Fibroblast of lung (primary cell): ENCODE data around the gene EFCAB6. TPM values are rescaled to one million over a fixed set of nuclear protein-coding genes. Genes with fewer than 3 reads are reported as not detected.

Source experiments
- DNase-seq, 2 donors: peaks; one replicate each; pipeline versions ENCODE4 v3.0.0 to v3.0.0-alpha.2; 2010; ENCODE audit warnings: low read depth in 2 of 2
- H2AFZ ChIP-seq: 2 replicates; pipeline ENCODE4 v1.5.1; 2012; ENCODE audit warnings: low read length, control low read depth, inconsistent platforms
- H3K27ac ChIP-seq: 2 replicates; pipeline ENCODE4 v1.5.1; 2011; ENCODE audit warnings: low read length, control low read depth; ENCODE audit not compliant: insufficient read depth
- H3K27me3 ChIP-seq: 2 replicates; pipeline ENCODE4 v1.5.1; 2011; ENCODE audit warnings: mild to moderate bottlenecking, low read length; ENCODE audit not compliant: control insufficient read depth, insufficient read depth
- H3K36me3 ChIP-seq: 2 replicates; pipeline ENCODE4 v1.5.1; 2011; ENCODE audit warnings: low read length; ENCODE audit not compliant: control insufficient read depth, insufficient read depth
- H3K4me1 ChIP-seq: 2 replicates; pipeline ENCODE4 v1.5.1; 2011; ENCODE audit warnings: low read length; ENCODE audit not compliant: control insufficient read depth, insufficient read depth; ENCODE audit errors: extremely low read depth
- H3K4me2 ChIP-seq: 2 replicates; pipeline ENCODE4 v1.5.1; 2011; ENCODE audit warnings: low read length, control low read depth; ENCODE audit not compliant: insufficient read depth; ENCODE audit errors: extremely low read depth
- H3K4me3 ChIP-seq, 4 experiments: fragments of 200-600 bp in 1 of 4; sonication (generic) in 1 of 4; replicated peaks in 1 of 4; 2 replicates each; pipeline ENCODE4 v1.5.1; 2011 to 2016; ENCODE audit warnings: low read length in 4 of 4, low read depth in 3 of 4, mild to moderate bottlenecking in 3 of 4, control low read depth in 2 of 4, inconsistent platforms in 1 of 4, mixed read lengths in 1 of 4; ENCODE audit not compliant: insufficient read depth in 1 of 4; ENCODE audit errors: control extremely low read depth in 1 of 4
- H3K79me2 ChIP-seq: 2 replicates; pipeline ENCODE4 v1.5.1; 2012; ENCODE audit warnings: mild to moderate bottlenecking, low read length, inconsistent platforms; ENCODE audit not compliant: control insufficient read depth, insufficient read depth
- H3K9ac ChIP-seq: 2 replicates; pipeline ENCODE4 v1.5.1; 2011; ENCODE audit warnings: mild to moderate bottlenecking, low read length, control low read depth; ENCODE audit not compliant: insufficient read depth
- H3K9me3 ChIP-seq: 2 replicates; pipeline ENCODE4 v1.5.1; 2012; ENCODE audit warnings: low read depth, low read length; ENCODE audit not compliant: control insufficient read depth, insufficient read depth
- H4K20me1 ChIP-seq: 2 replicates; pipeline ENCODE4 v1.5.1; 2011; ENCODE audit warnings: low read length; ENCODE audit not compliant: control insufficient read depth, insufficient read depth; ENCODE audit errors: extremely low read depth
- CTCF ChIP-seq, 2 donors: IDR thresholded peaks in 1 of 2; conservative IDR thresholded peaks in 1 of 2; 1 replicate in 1 of 2; 2 replicates in 1 of 2; pipeline ENCODE4 v1.5.1; 2011 to 2012; ENCODE audit warnings: low read length in 2 of 2, control low read depth in 1 of 2, inconsistent platforms in 1 of 2, low read depth in 1 of 2, mild to moderate bottlenecking in 1 of 2
- EZH2 ChIP-seq: IDR thresholded peaks from 2 replicates; pipeline ENCODE4 v1.5.1; 2012; ENCODE audit warnings: low read length, control low read depth, mild to moderate bottlenecking; ENCODE audit errors: missing control alignments
- polyA plus RNA-seq, 2 donors: library from polyadenylated mRNA; depleted of rRNA in 1 of 2; stranded (reverse) in 1 of 2; unstranded in 1 of 2; fragments of >200 nt; gene quantifications; 2 replicates each; pipeline ENCODE4 v1.2.1, GENCODE V29; 2011 to 2012; ENCODE audit warnings: missing spikeins in 1 of 2
- total RNA-seq: library from RNA; depleted of rRNA; stranded (reverse); fragments of >200 nt; gene quantifications from 2 replicates; pipeline ENCODE4 v1.2.1, GENCODE V29; 2014

EFCAB6 gene
- total and polyA plus RNA-seq, 2 donors (not counting 1 experiment from before 2014, with no cell fraction given) = 1.0 to 1.5 TPM

- Histone ChIP-seq H3K27ac (no peak overlapping the region), H3K4me3 (no peak overlapping the region), H3K4me2 (no peak overlapping the region), H3K9me3 (no peaks in the 10 kb centered on the region), H3K79me2 (no peaks in the 10 kb centered on the region), H3K36me3 (no peaks in the 10 kb centered on the region), H3K4me1 (no peaks in the 10 kb centered on the region), H3K27me3 (no peaks in the 10 kb centered on the region), H2AFZ (no peak overlapping the region), H4K20me1 (no peaks in the 10 kb centered on the region), H3K9ac (no peak overlapping the region)
- no peak for DNase-seq
- TF ChIP-seq CTCF (conservative IDR thresholded peaks at IDR 0.05 in 1 of 2, IDR thresholded peaks at IDR 0.05 in 1 of 2; ENCODE audit: low read depth in 1 of 2, low read length in 2 of 2) (no peak), EZH2 (no peak)
Observed at GRCh38 chr22:43733138-43733537, 79.0 kb downstream of the EFCAB6 start.

- Histone ChIP-seq H3K4me1 (no peaks in the 10 kb centered on the region), H3K4me2 (no peak overlapping the region), H2AFZ (no peak overlapping the region), H3K79me2 (no peaks in the 10 kb centered on the region), H3K36me3 (no peaks in the 10 kb centered on the region), H3K27me3 (no peaks in the 10 kb centered on the region), H3K9me3 (no peaks in the 10 kb centered on the region), H3K27ac (no peak overlapping the region), H4K20me1 (no peaks in the 10 kb centered on the region), H3K9ac (no peak overlapping the region), H3K4me3 (no peak overlapping the region)
- DNase-seq = no peak
- TF ChIP-seq CTCF (conservative IDR thresholded peaks at IDR 0.05 in 1 of 2, IDR thresholded peaks at IDR 0.05 in 1 of 2; ENCODE audit: low read depth in 1 of 2, low read length in 2 of 2) = no peak
- TF ChIP-seq EZH2 = no peak
Observed at GRCh38 chr22:43731988-43732387, 80.1 kb downstream of the EFCAB6 start.

- Histone ChIP-seq H2AFZ (no peak overlapping the region), H3K4me2 (no peak overlapping the region), H3K36me3 (no peaks in the 10 kb centered on the region), H3K9ac (no peak overlapping the region), H3K4me3 (no peak overlapping the region), H3K79me2 (no peaks in the 10 kb centered on the region), H3K27ac (no peak overlapping the region), H3K9me3 (no peaks in the 10 kb centered on the region), H3K27me3 (no peaks in the 10 kb centered on the region), H4K20me1 (no peaks in the 10 kb centered on the region), H3K4me1 (no peaks in the 10 kb centered on the region)
- no peak for DNase-seq
- TF ChIP-seq EZH2 = no peak
- TF ChIP-seq CTCF (conservative IDR thresholded peaks at IDR 0.05 in 1 of 2, IDR thresholded peaks at IDR 0.05 in 1 of 2; ENCODE audit: low read depth in 1 of 2, low read length in 2 of 2) = no peak
Observed at GRCh38 chr22:43726964-43727543, 85.1 kb downstream of the EFCAB6 start.
